UCSD-AML1 (cell line): ENCODE measurements around the gene ITGB6.

Experiments used
- DNase-seq: peaks from one replicate; lab custom pipeline; 2025; ENCODE audit not compliant: unreplicated experiment; lab: John Stamatoyannopoulos, UW

The ITGB6 gene

DNA sequence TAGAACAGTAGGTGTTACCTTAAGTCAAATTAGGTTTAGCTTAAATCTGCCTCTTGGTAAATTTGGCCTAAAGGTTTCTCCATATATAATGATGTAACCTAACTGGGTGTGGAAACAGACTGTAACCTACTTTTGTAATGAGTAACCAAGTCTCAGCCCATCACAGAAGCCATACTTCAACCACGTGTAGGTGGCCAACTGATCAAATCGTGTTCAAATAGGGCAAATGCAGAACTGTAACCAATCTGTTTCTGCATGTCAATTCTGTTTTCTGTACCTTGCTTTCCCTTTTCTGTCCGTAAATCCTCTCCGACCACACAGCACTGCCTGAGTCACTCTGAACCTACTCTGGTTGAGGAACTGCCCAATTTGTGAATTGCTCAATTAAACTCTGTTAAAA, 103.7 kb downstream of the ITGB6 start:
- DNase-seq = no peak

DNA sequence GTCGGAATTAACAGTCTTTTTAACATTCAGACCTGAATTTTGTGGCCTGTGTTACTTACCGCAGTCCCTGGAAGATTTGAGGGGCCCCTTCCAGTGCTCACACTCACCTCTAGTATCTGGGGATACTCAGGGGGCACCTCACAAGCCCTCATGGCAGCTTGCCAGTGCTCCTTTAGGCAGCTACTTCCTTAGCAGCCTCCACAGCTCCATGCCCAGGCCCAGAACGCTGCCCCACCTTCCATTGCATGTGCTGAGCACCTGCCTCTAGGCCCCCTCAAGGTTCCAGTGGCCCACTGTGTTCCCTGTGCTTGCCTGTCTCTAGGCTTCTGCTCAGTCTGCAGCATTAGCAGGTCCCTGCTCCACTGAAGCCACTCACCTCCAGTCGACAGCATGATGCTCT, 107.6 kb downstream of the ITGB6 start:
- DNase-seq = no peak

DNA sequence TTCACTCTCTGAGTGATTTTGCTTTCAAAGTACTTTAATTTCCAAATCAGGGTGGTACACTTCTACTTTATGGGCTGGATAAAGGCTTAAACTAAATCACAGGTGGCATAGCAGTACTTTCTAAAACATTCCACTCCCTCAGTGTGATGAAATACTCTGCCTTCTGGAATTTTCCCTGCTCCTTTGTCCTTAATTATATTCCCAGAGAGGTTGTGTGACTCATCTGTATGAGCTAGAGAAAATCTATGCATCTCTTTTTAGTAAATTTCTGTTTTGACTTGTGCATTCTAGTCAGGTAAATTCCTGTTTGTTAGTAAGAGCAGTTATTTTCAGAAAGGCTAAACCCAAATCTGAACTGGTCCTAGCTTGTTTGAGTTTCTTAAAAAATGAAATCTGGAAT, 108.7 kb downstream of the ITGB6 start:
- DNase-seq = no peak

DNA sequence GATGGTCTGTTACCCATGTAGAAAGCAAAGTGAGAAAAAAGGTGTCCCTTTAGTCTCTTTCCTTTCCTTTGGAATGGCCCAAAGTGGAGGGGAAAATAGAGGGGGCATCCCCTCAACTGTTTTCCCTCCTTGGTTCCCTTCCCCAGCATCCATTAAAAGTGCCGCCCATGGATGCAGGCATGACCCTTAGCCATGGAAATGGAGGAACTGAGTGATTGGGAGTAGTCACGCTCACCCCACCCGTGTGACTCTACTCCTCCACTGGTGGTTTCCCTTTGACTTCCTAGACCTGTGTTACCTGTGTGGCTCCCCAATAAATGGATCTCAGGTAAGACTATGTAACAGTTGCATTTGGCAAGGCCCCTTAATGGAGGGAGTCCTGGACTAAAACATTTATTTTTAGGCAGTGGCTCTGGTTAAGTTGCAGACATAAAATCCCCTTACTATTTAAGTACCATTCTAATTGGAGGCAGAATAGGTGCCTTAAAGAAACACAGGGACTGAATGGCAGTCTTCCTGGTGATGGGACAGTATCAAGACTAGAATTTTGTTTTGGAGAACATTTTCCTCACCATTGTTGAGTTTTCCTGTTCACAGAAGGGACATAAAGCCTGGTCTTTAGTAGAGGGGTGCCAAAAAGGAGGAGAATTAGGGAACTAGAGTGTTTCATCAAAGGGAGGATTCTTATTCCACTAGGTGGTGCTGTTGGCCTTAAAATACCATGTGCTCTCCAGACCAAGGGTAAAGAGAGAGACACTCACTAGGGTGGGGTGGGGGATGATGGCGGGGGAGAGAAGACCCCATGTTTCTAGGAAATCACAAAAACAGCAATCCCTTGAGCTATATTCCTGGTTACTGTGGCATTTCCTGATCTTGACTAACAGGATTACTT, 112.0 kb downstream of the ITGB6 start:
- DNase-seq = no peak

DNA sequence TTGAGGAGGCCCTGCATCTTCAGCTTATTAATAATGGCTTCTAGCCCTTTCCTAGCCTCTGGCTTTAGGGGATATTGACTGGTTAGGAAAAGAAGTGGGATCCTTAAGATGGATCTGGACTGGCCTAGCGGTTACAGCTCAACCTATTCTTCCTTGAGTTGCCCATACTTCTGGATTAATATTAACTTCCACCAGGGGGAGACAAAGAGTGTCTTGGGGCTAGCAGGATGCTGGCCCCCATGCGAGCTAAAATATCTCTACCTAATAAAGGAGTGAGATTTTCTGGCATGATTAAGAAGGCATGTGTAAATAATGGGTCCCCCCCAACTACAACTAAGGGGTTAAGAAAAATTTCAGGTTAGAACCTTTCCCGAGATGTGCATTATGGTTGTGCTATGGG, 114.4 kb downstream of the ITGB6 start:
- DNase-seq = no peak

DNA sequence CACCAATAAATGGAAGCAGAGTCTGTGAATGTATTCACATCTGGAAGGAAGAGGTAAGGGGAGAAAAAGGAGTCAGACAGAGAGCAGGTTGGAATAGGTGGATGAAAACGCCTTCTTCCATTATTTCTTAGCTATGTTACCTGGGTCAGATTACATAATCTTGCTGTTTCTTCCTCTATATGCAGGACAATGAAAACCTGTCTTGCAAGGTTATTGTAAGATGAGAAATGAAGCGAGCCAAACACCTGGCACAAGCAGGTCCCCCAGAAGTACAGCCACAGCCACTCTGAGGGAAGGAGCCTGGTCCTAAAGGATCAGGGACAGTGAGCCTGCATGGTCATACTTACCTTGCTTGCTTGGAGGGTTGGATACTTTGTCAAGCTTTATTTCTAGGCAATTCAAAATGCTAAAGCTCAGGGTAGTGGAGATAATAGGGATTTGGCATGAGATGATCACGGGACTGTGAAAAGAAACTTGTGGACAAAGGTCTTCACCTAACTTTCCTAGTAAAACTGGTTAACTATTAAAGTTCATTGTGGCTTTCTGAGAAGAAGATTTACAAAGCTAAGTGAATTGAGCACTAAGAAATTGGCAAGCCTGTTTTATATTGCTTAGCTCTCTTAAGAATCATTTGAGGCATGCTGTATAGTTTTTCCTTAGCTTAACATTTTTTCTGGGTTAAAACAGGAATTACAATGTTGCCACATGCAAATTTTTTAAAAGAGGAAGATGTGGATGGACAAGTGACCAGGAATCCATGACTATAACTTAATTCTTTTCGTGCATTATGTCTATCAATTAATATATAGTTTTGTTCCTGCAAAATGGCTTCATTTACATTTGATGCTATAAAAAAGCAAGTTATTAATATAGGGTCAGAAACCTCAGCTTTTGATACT, 121.9 kb downstream of the ITGB6 start:
- no peak for DNase-seq

DNA sequence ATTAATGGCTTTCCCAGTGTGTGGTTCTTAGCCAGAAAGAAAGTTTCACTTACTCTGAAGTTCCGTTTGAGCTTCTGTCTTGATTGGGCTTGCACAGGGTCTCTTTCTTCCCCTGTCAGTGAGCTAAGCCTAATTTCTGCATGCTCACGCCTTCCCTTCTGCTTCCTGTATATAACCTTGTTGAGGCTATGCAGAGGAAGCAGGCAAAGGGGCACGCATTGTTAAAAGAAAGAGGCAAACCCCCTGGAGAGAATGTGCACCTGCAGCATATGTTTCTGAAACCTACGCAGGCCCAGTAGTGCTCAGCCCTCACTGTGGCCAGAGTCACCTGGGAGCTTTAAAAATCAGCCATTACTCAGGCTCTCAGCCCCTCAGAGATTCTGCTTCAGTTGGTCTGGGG, 123.2 kb downstream of the ITGB6 start:
- DNase-seq = peak; percentile 16

DNA sequence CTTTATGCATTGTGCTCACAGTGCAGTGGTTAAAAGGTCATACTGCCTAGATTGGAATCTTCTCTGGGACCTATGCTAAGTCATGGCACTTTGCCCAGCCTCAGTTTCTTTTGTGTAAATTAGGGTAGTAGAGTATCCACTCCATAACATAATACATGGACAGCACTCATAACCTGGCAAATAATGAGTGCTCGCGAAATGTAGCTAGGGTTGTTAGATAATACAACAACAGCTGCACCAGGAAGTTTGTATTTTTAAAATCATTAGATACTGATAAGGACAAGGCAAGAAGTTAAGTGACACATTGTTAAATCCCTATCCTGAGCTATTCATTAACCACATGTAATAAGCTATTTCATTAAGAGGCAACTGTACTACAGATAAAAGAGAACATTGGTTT, 123.8 kb downstream of the ITGB6 start:
- DNase-seq = no peak

DNA sequence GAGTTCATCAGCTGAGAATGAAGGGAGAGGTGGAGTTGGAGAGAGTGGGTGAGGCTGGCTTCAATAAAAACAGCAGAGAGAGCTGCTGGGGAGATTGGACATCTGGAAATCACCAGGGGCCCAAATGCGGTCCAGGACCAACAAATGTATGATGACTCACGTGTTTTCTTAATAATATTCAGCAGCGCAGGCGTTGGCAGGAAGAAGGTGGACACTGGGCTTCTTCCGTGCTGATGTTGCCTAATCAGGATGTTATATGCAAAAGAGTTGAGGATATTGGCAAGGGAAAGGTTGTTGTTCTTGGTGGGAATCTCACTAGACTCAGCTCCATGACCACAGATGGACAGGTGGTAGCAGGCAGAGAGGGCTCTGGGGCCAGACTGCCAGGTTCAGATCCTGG, 124.9 kb downstream of the ITGB6 start:
- no peak for DNase-seq

DNA sequence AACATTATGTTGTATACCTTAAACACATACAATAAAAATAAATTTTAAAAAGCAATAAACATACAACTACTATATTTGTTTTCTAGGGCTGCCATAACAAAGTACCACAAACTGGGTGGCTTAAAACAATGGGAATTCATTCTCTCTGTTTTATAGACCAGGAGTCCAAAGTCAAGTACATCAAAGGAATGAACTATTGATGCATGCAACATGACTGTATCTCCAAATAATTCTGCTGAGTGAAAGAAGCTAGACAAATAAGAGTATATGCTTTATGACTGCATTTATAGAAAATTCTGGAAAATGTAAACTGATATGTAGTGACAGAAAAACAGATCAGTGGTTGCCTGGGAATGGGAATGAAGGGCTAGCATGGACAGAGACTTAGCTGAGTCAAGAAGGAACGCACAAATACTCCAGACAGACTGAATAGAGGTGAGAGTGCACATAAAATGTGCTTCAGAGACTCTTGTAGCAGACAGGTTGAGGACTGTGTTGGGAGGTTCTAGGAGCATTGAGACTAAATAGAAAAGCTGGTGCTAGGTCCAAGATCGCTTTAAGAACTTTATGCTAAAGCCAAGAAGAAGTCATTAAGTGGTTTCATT, 126.7 kb downstream of the ITGB6 start:
- no peak for DNase-seq

DNA sequence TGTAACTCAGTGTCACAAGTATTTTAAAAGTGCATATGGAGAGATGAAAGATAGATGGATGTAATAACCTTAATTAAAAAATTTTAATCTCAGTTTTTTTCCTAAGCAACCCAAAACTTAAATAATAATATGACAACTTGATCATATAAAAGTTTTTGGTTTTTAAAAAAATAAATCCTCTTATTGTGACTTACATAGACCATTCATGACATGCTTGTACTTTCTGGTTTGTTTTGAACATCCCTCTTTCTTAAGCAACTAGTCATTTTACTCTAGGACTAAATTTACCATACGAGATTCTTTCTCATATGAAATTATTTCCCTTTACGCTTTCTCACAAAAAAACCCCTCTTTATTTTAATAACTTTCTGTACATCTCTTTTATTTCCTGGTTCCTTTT, 131.2 kb downstream of the ITGB6 start:
- no peak for DNase-seq

DNA sequence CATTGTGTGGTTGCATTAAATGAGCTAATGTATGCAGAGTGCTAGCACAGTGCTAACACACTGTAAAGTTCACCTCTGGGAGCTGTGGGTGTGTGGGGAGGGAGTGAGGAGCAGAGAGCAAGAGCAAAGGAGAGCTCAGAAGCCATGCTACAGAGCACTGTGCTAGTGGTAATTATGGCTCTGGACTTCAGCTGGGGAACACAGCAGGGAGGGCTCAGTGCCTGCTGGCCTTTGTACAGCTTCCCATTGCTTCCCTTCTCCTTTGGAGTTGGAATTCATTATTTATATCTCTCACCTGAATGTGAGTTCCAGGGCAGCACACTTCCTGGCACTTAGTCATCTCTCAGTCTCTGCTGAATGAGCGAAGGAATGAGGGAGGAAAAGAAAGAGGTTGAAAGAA, 135.2 kb downstream of the ITGB6 start:
- DNase-seq = no peak

DNA sequence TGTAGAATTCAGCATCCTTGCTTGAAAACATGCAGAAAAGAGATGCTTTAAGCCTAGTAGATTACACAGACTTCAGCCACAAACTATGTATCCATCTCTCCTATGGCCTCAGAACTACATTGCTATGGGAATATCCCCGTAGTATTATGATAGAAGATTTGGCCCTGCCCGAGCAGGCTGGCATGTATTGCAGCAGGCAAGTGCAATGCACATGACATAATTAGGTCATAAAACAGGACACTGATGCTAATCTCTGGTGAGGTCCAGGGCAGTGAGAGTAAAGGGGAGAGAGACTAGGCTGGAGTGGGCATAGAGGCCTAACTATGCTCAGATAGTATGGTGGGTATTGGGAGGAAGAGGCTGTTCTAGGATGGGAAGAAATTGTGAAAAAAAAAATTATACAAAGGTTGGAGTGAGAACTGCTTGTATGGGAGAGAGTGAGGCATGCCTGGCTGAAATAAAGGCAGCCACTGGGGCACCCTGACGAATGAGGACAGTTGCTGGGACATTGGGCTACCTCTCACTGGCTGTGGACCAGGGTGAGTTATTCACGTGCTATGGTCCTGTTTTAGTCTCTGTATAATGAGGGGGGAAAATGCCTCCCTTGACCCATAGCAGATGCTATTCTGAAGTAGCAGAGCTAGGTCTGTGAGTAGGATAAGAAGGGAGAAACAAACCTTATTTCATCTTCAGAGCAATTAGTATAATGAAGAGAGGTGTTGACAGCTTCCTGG, 136.0 kb downstream of the ITGB6 start:
- DNase-seq = no peak

DNA sequence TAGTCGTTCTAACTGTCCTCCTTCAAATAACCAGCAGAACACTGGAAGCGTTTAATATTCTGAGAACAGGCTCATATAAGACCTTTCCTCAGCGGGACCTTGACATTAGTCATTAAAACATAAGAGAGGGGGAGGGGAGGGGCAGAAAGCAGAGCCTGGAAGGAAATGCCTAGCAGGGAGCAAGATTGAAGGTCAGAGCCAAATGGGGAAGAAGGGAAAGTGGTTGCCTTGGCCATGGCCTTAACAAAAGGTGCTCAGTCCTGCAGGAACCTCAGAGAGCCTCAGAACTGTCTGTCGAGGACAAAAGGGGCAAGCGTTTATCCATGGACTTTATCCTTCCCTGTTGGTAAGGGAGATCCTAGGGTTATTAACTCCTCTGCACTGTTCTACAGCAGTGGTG, 136.8 kb downstream of the ITGB6 start:
- DNase-seq = no peak

DNA sequence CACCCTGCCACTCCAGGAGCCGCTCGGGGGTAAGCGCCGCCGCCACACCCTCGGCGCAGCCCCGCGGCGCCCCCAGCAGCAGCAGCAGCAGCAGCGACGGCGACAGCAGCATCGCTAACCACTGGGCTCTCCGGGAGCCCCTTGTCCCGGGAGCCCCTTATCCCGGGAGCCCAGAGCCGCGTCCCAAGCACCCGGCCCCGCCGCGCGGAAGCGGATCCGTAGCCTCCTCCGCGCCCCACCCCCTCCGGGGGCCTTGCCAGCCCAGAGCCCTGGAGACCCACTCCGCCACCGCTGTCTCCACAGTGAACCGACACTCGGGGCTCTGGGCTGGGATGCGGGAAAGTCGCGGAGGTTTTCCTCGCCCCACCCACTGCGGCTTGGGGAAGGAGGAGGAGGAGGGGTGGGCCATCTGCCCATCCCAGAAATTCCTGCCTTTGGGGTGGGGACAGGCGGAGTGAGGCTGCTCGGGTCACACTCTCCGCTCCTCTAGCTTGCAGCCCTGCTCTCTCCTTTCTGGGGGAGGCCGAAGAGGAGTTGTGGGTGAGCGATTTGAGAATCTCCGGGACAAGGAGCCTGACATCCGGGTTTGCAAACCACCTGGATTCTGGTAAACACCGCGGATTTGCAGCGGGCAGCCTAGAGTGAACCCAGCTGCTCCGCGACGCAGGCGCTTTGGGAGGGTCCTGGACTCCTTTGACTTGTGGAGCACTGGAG, 137.6 kb downstream of the ITGB6 start, which contains the start of gene PLA2R1:
Gene PLA2R1, minus strand, starts transcription at position 324 of the 714 bp plus-strand sequence. Its CDS starts 212 bp downstream, at position 112.
- no peak for DNase-seq

DNA sequence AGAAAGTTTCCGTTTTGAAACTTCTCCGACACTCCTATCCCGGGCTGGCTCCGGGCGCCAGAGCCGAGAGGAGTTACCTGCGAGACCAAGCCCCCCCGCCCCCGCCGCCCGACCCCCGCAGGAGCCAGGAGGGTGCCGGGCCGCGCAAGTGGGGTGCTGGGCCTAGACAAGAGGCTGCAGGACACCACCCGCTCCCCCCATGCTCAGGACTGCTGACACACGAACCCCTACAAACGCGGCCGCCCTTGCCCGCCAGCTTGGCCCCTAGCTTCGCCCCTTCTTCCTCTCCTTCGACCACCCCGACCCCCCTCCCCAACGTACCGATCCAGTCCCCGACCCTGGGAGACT, 138.2 kb downstream of the ITGB6 start:
- no peak for DNase-seq

DNA sequence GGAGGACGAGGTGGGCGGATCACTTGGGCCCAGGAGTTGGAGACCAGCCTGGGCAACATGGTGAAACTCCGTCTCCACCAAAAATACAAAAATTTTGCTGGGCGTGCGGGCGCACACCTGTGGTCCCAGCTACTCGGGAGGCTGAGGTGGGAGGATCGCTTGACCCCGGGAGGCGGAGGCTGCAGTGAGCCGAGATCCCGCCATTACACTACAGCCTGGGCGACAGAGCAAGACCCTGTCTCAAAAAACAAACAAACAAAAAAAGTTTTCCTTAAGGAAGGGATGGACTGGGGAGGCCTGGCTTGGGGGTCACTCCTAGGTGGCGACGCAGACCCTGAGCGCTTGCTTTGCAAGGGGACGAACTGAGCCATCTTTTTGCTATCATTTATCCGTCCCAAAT, 138.5 kb downstream of the ITGB6 start:
- no peak for DNase-seq

DNA sequence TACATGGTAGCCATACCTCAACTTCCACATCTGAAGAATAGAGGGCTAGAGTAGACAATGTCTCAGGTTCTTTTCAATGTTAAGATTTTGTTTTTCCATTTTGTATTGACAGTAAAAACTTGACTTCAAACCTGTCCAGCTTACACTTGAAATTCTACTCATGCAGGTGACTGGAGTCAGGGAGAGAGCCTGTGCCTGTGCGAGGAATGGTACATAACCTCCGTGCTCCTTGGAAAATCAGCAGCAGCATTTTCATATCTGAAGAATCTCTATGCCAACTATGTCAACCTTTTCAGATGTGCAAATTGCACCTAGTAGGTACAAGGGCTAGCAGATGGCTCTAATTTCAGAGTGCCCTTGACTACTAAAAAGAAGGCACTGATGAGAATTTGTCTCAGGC, 139.8 kb downstream of the ITGB6 start:
- DNase-seq = no peak

DNA sequence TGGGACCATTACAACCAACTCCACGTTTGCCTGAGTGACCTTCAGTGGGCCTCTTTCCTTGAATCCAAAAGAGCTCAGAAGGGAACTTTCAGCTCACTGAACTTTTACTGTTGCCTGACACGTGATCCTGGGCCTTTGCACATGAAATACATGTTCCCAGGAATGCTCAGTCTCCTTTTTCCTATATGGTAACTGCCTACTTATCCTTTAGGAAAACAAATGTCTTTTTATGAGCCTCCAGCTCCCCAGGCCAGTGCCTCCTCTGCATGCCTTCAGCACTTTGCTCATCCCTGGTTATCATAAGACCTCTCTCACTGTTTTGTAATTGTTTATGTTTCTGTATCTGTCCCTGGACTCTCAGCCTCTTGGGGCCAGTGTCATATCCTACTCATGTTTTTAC, 142.7 kb downstream of the ITGB6 start:
- DNase-seq = no peak

DNA sequence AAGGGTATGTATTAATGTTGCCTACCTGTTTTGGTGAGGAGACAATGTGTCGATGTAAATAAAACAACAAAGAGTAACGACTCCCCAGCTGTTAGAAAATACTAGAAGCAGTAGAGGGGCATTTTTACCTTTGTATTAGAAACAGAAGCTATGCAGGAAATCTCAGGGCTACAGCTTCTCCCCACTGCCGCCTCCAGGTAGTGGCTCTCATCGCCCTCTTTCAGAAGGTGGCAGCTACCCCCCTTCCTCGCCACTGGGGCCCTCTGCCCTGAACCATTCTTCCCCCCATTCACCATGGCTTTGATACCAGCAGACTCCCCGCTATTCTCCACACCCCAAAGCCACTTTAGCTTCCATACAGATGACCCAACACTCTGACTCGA, 144.4 kb downstream of the ITGB6 start:
- no peak for DNase-seq
